ENCODE measurements around the gene TRIM62. TPM values are rescaled to one million over a fixed set of nuclear protein-coding genes. Genes with fewer than 3 reads are reported as not detected.

TRIM62 gene
- total RNA-seq, 1 donor from 2014 or later: 4.5 TPM

DNA sequence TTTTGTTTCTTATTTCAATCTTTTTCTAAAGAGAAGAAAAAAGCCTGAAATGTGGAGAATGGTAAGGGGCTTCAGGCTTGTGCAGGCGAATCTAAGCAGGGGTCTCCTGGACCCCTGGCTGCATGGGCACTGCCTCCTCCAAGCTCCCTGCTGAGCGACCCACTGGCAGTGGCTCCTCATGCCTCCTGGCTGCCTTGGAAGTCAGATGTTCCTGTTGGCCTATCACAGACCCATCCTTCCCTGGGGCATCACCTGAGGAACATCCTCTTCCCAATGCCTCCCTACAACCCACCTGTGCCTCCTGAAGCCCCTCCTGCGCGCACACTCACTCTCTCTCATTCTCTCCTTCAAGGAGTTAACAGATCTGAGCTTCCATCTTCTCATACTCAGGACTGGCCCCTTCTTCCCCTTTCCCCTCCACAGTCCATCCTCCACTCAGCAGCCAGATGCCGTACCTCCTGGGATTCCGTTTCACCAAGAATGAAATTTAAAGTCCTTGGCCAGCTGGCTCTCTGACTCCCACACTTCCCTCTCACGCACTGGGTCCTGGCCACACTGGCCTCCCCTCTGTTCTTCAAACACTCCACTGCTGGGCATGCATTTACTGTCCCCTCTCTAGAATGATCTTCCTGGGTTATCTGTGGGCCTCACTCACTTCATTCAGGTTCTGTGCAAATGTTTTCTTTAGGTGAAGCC, 59.2 kb downstream of the TRIM62 start:
- H3K27ac ChIP-seq: no peak overlapping the region
- H3K9me3 ChIP-seq: no peaks in the 10 kb centered on the region
- intact Hi-C loops (cut with DNase I): no loop called here
- H3K4me3 ChIP-seq: no peak overlapping the region
- TF ChIP-seq CTCF (IDR thresholded peaks at IDR 0.05): no peak
- ATAC-seq (no peak), DNase-seq (no peak)
- H3K4me1 ChIP-seq: peaks cover 5% of the 10 kb centered on the region
- H3K36me3 ChIP-seq: no peaks in the 10 kb centered on the region
- H3K27me3 ChIP-seq: no peaks in the 10 kb centered on the region

- H3K27ac ChIP-seq: no peak overlapping the region
- H3K4me1 ChIP-seq: peaks cover 5% of the 10 kb centered on the region
- H3K36me3 ChIP-seq: no peaks in the 10 kb centered on the region
- no peak for DNase-seq
- no peaks in the 10 kb centered on the region for H3K9me3 ChIP-seq
- no peaks in the 10 kb centered on the region for H3K27me3 ChIP-seq
- no peak overlapping the region for H3K4me3 ChIP-seq
- TF ChIP-seq CTCF (IDR thresholded peaks at IDR 0.05): no peak
- no peak for ATAC-seq
- intact Hi-C loops (cut with DNase I): no loop called here
These were observed 60.1 kb downstream of the TRIM62 start for GRCh38 chr1:33121728-33122127.

DNA sequence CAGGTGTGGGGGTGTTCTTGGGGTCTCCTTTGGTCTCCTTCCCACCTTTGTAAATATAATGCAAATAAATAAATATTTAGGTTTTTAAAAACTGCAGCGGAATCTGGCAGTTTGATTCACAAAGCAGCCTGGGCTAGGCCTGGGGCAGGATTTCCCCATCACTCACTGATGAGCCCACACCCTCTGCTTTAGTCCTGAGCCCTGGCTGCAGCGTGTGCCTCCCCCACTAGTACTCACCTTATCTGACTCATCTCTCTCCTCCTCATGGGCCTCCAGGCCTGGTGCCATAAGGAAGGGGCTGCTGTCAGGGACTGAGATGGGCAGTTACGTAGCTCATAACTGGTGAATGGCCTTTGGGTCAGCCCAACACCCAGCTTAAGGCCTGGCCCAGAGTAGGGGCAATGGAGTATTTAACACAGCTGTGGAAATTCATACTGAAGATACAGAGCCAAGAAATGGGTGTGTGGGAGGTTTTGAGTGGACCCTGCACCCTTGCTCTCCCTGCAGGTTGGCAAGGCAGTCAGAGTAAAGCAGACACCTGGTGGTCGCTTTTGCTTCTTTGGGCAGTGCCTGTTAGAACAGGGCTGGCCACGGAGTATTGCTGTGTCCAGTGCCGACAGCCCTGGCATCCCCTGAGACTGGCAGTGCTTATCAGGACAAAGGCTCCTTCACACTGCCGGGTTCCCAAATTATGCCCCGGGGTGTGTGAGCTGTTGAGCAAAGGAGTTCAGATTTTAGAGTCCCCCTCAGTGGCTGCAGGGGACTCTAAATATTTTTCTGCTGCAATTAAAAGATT, 61.2 kb downstream of the TRIM62 start:
- DNase-seq (no peak), ATAC-seq (no peak)
- no peak for TF ChIP-seq CTCF (IDR thresholded peaks at IDR 0.05)

DNA sequence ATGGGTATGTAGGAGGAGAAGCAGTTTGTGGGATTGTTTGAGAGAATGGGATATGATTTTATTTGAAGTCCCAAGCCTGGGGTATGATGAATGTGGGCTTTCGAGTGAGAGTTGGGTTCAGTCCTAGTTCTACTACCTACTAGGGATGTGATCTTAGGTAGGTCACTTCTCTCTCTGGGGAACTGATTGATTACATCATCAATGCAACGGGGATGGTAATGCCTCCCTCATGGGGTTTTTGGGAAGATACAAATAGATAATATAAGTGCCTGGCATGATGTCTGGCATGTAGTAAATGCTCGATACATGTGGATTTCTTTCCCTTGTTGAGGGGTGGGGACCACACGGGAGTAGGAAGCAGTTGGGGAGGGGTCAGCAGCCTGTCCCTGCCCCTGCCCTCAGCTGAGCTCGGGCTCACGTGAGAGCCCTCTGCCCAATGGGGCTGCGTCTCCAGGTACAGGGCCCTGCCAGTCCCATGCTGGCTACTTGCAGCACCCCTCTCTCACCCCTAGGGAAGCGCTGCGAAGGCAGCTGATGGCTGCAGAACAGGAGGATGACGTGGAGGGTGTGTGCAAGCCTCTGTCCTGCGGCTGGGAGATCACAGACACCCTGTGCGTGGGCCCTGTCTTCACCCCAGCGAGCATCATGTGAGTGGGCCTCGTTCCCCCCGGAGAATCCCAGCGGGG, 62.2 kb downstream of the TRIM62 start:
- no peak for DNase-seq
- H3K27ac ChIP-seq: no peak overlapping the region

More for the DNA sequence above, 61.2 kb downstream of the TRIM62 start:
- no peak overlapping the region for H3K27ac ChIP-seq
- H3K4me3 ChIP-seq: no peak overlapping the region
- no peaks in the 10 kb centered on the region for H3K27me3 ChIP-seq
- H3K36me3 ChIP-seq: no peaks in the 10 kb centered on the region
- no peaks in the 10 kb centered on the region for H3K4me1 ChIP-seq
- intact Hi-C loops (cut with DNase I): no loop called here
- H3K9me3 ChIP-seq: no peaks in the 10 kb centered on the region

GRCh38 chr1:33119050-33119449, 62.8 kb downstream of the TRIM62 start:
- no peaks in the 10 kb centered on the region for H3K4me1 ChIP-seq
- no peaks in the 10 kb centered on the region for H3K27me3 ChIP-seq
- intact Hi-C loops (cut with DNase I): no loop called here
- H3K9me3 ChIP-seq: no peaks in the 10 kb centered on the region
- H3K4me3 ChIP-seq: no peak overlapping the region
- TF ChIP-seq CTCF (IDR thresholded peaks at IDR 0.05): no peak
- DNase-seq (no peak), ATAC-seq (peak; percentile 12)
- no peak overlapping the region for H3K27ac ChIP-seq
- no peaks in the 10 kb centered on the region for H3K36me3 ChIP-seq

More for the DNA sequence above, 62.2 kb downstream of the TRIM62 start:
- peak; percentile 8 for ATAC-seq
- H3K36me3 ChIP-seq: no peaks in the 10 kb centered on the region
- H3K4me1 ChIP-seq: no peaks in the 10 kb centered on the region
- no peaks in the 10 kb centered on the region for H3K9me3 ChIP-seq
- H3K27me3 ChIP-seq: no peaks in the 10 kb centered on the region
- no peak for TF ChIP-seq CTCF (IDR thresholded peaks at IDR 0.05)
- H3K4me3 ChIP-seq: no peak overlapping the region
- intact Hi-C loops (cut with DNase I): no loop called here
